Suppressor macrophage treated with lipopolysaccharide for 1 hour (primary cell): ENCODE measurements around the gene CLEC10A.
"Not testable (repeated sequence)": the region's sequence is repeated elsewhere in the genome, so short reads cannot be mapped to it uniquely, and the experiment has no call there.

Source experiments
- DNase-seq, 3 donors: peaks; one replicate each; pipeline ENCODE4 v3.0.0-alpha.2; 2020 to 2022

CLEC10A gene

DNA sequence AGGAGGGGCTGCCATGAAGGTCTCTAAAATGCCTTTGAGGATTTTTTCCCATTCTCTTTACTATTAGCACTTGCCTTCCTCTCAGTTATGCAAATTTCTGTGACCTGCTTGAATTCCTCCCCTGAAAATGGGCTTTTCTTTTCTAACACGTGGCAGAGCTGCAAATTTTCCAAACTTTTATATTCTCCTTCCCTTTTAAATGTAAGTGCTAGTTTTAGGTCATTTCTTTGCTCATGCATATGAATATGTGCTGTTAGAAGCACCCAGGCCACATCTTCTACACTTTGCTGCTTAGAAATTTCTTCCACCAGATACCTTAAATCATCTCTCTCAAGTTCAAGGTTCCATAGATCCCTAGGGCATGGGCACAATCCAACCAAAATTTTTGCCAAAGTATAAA, 11.8 kb downstream of the CLEC10A start:
- no peak for DNase-seq

DNA sequence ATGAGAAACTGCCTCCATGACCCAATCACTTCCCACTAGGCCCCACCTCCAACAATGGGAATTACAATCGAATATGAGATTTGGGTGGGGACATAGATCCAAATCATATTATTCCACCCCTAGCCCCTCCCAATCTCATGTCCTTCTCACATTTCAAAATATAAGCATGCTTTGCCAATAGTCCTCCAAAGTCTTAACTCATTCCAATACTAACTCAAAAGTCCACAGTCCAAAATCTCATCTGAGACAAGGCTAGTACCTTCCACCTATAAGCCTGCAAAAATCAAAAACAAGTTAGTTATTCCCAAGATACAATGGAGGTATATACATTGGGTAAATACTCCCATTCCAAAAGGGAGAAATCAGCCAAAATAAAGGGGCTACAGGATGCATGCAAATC, 12.9 kb downstream of the CLEC10A start:
- DNase-seq: no peak

DNA sequence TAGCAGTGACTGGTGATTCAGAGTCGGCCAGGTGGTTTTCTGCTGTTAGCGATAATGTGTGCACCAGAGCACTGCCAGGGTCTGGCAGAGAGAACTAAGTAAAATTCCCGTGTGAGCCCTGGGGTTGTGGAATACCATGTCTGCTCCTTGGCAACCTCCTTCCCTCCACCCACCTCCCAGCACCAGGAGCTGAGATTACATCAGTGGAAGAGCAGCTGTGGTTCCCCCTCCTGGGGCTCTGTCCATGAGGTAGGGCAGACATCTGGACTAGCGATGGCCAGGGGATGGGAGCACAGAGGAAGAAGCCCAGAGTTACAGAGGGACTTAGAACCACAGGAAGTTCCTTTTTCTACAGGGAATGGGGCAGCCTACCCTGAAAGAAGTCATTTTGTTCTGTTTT, 15.8 kb downstream of the CLEC10A start:
- peak in 2 of 3 donors; percentile 32 to 42 for DNase-seq

DNA sequence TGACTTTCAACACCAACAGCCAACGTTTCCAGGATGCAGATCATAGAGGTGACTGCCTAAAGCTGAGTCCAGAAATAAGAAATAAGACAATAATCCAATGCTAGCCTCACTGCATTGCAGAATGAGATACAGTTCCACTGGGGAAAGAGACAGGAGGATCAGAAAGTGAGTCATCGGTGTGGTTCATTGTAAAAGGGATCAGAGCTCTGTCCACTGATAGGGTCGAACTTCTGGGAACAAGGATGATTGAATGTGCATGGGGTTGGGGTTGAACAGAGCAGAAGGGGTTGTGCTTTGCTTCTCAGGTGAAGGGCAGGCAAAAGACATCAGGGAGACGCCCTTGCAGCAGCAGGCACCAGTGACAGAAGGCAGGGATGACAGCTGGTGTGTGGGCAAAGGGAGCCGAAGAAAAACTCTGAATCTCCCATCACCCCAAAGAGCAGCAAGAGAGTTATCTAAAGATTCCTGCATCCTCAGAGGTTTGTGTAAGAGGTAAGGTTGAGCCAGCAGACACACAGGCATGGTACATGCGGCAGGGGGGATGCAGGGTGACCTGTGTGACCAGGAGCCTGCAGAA, 16.4 kb downstream of the CLEC10A start:
- peak in 1 of 3 donors; percentile 41 for DNase-seq

DNA sequence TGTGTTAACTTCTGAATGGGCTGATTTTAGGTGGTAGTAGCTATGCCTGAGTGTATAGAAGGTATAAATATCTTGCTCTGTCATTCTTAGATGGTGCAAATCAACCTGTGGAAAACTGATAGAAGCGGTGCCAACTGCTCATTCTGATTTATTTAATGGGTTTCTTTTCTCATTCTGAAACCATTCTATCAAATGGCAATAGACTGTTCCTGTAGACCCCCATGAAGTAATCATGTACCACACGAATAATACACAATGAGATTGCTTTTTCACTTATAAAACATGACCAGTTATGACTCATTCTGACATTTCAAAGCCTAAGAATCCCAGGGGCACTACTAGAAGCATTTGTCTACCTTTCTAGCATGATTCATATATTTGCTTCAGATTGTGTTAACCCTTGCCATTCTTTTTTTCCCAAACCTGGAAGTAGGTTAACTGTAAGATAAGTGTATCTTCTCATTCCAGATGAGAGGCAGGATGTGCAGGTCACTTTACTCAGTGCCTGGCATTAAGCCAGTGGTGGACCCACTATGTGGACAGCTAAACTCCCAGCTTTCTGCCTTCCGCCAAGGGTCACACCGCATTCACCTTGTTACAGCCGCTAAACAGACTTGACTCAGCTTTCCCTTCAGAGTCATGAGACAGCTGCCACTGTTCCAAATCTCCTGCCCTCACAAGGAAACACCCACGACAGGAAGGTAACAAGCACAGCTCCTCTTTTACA, 19.7 kb downstream of the CLEC10A start:
- DNase-seq: peak in 2 of 3 donors; percentile 58 to 65

DNA sequence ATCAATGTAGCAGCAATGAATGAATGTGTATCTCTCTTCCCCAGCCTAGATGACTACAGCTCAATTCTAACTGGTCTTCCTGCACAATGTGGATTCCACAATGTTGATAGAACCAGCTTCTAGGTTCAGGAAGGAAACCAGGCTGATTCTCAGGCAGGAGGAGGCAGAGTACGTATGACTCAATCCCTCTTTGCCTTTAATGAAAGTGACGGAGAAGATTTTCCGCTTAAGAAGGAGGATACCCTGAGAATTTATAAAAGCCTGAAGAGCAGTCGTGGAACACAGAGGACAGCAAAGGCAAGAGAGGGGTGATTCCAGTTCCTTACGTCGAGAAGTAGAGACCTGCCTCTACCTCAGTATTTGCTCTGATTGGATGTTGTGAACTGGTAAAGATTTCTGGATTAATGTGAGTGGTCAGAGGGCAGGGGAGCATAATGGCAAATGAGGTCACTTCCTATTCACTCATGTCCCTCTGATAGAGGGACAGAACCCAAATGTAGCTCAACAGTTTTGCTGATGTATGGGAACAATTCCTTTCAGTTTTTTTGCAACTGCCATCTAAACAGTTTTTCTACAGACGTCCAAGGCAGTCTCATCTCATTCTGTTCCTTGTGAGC, 21.1 kb downstream of the CLEC10A start:
- DNase-seq: peak; percentile 39 to 68 (median 49)

DNA sequence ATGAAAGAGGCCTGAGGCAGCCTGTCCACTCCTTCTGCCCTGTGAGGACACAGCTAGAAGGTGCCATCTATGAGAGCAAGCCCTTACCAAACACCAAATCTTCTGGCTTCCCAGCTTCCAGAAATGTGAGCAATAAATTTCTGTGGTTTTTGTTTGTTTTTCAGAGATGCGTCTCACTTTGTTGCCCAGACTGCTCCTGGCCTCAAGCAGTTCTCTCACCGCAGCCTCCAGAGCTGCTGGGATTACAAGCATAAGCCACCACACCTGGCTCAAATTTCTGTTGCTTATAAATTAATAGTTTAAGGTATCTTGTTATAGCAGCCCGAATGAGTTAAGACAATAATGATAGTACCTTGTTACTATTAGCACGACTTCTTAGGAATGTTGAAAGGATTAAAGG, 23.7 kb downstream of the CLEC10A start:
- DNase-seq: no peak

DNA sequence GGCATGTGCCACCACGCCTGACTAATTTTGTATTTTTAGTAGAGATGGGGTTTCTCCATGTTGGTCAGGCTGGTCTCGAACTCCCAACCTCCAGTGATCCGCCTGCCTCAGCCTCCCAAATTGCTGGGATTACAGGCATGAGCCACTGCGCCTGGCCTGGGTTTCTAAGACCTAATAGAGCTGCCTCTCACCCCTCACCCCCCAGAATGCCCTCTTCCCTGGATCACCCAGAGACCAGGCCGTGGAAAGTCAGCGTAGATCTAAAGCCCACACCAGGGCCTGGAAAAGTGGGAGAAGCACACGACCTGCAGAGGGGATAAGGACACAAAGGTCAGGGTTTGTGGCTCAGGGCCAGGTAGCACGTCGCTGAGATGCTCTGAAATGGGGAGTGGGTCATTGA, 29.5 kb downstream of the CLEC10A start:
- DNase-seq: not testable (repeated sequence)

DNA sequence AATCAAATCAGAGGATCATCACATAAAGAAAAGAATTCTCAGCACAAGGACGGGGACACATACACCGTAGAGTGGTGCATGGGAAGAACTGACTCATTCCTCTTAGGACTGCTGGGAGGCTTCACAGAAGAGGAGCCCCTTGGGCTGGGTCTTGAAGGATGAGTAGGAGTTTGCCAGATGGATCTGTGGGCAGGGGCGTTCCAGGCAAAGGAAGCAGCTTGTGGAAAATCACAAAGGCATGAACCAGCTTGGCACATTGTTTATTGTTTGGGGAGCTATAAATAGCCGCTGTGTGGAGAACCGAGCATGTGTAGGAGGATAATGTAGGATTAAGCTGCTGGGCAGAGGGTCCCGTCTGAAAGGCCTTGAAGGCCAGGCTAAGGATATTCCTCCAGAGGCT, 31.1 kb downstream of the CLEC10A start:
- no peak for DNase-seq

DNA sequence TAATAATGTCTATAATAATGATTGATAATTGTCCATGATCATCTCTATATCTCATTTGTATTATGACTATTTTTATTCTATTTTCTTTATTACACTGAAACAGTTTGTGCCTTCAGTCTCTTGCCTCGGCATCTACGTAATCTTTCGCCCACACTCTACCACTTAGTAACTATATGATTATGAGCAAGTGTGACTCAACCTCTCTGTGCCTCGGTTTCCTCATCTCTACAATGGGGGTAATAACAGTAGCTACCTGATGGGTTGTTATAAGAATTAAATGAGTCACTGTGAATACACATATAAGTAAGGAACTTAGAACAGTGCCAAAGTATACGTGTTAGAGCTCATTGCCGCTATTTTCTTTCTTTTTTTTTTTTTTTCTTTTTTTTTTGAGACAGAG, 32.5 kb downstream of the CLEC10A start:
- DNase-seq: no peak

DNA sequence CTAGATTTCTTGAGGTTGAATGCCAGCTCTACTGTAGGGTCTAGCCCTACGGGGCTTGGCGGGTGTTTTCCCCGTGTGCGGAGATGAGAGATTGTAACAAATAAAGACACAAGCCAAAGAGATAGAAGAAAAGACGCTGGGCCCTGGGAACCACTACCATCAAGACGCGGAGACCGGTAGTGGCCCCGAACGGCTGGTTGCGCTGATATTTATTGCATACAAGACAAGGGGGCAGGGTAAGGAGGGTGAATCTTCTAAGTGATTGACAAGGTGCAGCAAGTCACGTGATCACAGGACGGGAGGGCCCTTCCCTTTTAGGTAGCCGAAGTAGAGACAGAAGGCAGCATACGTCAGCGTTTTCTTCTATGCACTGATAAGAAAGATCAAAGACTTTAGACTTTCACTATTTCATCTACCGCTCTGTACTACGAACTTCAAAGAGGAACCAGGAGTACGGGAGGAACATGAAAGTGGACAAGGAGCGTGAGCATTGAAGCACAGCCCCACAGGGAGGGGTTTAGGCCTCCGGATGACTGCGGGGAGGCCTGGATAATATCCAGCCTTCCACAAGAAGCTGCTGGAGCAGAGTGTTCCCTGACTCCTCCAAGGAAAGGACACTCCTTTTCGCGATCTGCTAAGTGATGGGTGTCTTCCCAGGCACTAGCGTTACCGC, 33.2 kb downstream of the CLEC10A start:
- not testable (repeated sequence) for DNase-seq

DNA sequence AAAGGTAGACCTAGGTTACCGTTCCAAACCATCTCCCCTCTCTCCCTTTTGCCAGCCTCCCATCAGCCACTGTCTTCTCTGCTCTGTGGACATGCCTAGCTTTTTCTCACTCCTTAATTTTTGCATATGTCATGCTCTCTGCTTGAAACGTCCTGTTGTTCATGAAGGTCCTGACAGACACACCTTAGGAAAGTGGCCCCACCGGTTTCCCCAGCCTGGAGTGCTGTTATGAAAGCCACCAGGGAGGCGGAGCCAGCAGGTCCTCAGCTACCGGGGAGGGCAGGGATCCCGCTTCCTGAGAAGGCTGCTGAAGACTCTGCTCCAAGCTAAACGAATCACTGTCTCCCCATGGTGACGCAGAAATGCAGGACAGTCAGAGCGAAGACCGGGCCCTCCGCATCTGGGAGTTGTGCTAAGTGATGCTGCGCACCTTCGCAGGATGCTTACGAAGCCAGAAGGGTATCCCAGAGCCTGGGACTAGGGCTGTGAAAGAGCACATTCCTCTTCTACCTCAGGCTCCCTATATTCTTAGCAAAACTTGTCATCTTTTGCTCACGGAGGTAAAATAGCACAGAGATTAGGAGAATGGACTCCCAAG, 33.8 kb downstream of the CLEC10A start:
- DNase-seq: no peak

DNA sequence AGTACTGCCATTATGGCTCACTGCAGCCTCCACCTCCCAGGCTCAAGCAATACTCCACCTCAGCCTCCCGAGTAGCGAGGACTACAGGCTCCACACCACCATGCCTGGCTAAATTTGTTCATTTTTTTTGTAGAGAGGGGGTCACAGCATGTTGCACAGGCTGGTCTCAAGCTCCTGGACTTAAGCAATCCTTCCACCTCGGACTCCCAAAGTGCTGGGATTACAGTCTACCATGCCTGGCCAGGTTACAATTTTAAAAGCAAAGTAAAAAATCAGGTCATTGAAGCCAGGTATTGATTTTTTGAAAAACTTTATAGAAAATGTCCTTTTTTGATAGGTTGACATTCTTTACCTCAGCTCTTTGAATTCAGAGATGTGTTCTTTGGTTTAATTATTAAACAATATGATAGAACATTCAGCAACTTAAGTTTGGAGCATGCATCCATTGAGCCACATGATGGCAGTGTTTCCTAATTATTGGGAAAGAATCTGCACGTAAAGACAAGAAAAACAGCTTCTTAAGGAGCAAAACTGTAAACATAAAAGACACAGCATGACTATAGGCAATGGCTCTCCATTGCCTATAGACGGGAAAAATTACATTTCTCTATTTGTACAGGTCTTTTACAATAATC, 34.4 kb downstream of the CLEC10A start:
- DNase-seq: peak; percentile 70 to 90 (median 85)

DNA sequence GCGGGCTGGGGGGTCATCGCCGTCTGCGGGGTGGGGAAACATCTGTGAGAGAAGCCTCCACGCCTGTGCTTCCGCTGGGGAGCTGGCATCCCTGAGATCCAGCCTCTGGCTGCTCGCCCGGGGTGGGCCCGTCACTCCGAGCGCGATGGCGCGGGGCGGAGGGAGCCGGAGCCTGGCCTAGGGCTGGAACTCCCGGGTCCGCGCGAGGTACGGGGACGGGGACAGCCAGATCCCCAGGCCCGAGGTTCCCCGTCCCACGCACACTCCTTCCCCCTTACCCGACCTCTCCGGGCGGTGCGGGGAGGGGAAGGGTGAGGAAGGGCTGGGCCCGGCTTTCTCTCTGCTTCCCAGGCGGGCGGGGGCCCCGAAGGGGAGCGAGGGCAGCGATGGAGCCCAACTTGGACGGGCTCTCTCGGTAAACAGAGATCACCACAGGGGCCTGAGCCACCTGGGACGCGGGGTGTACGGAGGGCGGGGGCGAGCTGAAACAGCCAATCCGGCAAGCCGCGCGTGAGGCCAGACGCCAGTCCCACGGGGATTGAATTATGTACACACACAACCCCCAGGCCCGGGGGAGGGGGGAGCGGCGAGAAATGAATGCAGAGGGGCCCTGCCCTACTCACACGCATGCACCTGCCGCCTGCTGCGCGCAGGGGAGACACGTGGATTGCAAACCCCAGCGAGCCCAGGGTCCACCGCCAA, 36.4 kb downstream of the CLEC10A start, which contains the start of gene SLC16A11:
TSS of gene SLC16A11 (minus strand) at position 596 of the 702 bp plus-strand sequence. CDS start at position 17, 579 bp downstream.
- peak; percentile 27 to 55 (median 30) for DNase-seq

DNA sequence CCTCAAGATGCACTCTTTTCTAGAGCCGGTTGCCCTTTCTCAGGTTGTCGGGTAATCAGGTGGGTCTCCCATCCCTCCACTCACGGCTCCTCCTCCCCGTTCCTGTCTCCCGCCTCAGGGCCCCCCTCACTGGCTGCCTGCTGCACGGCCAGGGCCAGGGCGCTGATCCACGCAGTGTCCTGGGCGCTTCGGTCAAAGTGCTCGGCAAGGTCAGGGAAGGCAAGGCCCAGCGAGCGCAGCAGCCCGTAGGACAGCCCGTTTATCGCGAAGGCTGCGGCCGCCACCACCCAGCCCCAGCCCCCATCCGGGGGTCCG, 36.9 kb downstream of the CLEC10A start:
- DNase-seq: no peak

DNA sequence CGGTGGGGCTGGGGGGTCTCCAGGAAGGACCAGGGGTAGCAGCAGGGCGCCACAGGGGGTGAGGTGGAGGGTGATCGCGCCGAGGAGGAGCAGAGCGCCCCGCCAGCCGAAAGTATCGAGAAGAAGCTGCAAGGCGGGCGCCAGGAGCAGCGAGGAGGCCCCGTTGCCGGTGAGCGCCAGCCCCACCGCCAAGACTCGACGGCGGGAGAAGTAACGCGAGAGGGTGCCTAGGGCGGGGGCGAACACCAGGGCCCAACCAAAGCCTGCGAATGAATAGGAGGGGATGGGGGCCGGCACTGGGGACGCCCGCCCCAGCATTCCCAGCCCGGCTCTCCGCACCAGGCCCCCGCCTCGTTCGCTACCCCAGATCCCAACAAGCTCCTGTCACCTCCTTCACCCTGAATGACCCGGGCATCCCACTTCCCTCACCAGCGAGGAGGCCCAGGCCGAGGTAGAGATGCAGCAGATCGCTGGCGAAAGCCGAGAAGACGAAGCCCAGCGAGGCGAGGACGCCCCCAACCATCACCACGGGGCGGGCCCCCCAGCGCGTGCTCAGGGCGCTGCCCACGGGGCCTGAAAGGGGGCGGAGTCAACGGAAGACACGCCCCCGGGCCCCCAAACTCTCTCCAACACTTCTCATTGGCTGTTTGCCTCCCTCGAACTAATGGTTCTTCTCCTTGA, 37.4 kb downstream of the CLEC10A start:
- DNase-seq: no peak

DNA sequence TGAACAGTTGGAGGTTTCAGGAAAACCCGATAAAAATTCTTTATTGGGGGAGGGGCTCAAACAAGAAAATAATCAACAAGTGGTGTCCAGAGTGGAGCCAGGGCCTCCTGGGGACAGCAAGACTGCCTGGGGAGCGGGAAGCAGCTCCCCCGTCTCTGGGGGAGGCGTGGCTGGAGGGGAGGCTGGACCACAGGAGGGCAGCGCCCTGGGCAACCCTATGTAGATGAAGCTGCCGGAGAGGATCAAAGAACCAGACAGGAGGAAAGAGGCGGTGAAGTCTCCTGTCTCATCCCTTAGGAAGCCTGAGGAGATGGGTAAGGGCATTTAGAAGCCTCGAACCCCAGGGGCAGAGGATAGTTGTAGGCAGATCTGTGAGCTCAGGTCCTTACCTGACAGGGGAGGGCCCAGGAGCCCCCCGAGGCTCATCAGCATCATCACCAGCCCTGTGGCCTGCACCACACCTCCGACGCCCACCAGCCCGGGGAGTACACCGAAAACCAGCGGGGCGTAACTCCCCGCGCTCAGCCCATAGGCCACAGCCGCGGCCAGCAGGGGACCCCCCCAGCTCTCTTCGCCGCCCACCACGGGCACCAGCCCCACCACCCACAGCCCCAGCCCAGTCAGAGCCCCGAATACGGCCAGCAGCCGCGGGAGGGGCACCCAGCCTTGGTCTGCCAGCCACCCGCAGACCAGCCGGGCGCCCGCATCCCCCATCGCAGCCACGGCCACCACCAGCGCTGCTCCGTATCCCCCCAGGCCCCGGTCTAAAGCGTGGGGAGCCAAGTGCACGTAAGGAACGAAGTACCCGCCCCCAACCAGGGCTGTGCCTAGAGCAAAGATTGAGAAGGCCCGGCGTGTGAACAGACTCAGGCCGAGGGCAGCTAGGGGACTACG, 38.2 kb downstream of the CLEC10A start:
- DNase-seq: no peak

DNA sequence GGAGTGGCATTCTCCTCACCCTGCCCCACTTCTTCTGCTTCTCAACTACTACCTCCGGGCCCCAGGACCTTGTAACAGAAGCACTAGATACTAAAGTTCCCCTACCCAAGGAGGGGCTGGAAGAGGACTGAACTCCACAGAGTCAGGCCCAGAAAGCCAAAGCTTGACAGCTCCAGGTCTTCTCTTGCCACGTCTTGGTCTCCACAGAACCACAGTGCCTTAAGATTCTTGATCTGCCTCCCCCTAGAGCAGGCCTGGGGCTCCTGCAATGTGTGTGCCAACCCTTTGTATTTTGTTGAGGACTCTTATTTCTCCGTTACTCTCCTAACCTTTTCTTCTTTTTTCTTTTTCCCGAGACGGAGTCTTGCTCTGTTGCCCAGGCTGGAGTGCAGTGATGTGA, 40.2 kb downstream of the CLEC10A start:
- no peak for DNase-seq

DNA sequence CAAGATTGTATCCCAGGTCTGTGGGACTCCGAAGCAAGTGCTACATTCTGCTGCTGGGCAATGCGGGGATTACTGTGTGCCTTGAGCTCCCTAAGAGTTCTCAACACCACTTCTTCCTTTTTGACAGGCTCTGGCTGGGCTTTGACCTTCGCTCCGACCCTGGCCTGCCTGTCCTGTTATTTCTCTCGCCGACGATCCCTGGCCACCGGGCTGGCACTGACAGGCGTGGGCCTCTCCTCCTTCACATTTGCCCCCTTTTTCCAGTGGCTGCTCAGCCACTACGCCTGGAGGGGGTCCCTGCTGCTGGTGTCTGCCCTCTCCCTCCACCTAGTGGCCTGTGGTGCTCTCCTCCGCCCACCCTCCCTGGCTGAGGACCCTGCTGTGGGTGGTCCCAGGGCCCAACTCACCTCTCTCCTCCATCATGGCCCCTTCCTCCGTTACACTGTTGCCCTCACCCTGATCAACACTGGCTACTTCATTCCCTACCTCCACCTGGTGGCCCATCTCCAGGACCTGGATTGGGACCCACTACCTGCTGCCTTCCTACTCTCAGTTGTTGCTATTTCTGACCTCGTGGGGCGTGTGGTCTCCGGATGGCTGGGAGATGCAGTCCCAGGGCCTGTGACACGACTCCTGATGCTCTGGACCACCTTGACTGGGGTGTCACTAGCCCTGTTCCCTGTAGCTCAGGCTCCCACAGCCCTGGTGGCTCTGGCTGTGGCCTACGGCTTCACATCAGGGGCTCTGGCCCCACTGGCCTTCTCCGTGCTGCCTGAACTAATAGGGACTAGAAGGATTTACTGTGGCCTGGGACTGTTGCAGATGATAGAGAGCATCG, 41.8 kb downstream of the CLEC10A start:
- DNase-seq: no peak
